Liver (tissue), 9 donors: ENCODE data around the gene XG. TPM values are rescaled to one million over a fixed set of nuclear protein-coding genes. Genes with fewer than 3 reads are reported as not detected.

Experiments used
- DNase-seq: peaks from one replicate; pipeline ENCODE4 v3.0.0-alpha.2; 2017; ENCODE audit warnings: low spot score
- H3K27ac ChIP-seq, 2 donors: one replicate each; pipeline ENCODE4 v1.7.0; 2013; ENCODE audit warnings: inconsistent platforms in 2 of 2, low read length in 2 of 2, control low read depth in 1 of 2, low read depth in 1 of 2, mild to moderate bottlenecking in 1 of 2
- H3K27me3 ChIP-seq, 4 donors: one replicate each; pipeline versions ENCODE4 v1.6.1 to v1.7.0; 2013; ENCODE audit warnings: low read length in 3 of 4, inconsistent platforms in 1 of 4, mild to moderate bottlenecking in 1 of 4, moderate library complexity in 1 of 4; ENCODE audit not compliant: control insufficient read depth in 4 of 4, insufficient read depth in 4 of 4
- H3K36me3 ChIP-seq, 4 donors: one replicate each; pipeline versions ENCODE4 v1.6.1 to v1.7.0; 2013; ENCODE audit warnings: low read length in 3 of 4, mild to moderate bottlenecking in 3 of 4, low read depth in 1 of 4, moderate library complexity in 1 of 4; ENCODE audit not compliant: control insufficient read depth in 4 of 4, insufficient read depth in 3 of 4
- H3K4me1 ChIP-seq, 4 donors: one replicate each; pipeline versions ENCODE4 v1.6.1 to v1.7.0; 2013; ENCODE audit warnings: low read length in 3 of 4, mild to moderate bottlenecking in 3 of 4, moderate library complexity in 1 of 4; ENCODE audit not compliant: control insufficient read depth in 4 of 4, insufficient read depth in 4 of 4
- H3K4me3 ChIP-seq, 3 donors: one replicate each; pipeline versions ENCODE4 v1.6.1 to v1.7.0; 2013; ENCODE audit warnings: low read length in 3 of 3, control low read depth in 1 of 3, low read depth in 1 of 3, mild to moderate bottlenecking in 1 of 3
- H3K9ac ChIP-seq, 2 donors: one replicate each; pipeline ENCODE4 v1.7.0; 2013; ENCODE audit warnings: low read length in 2 of 2, mild to moderate bottlenecking in 2 of 2, moderate library complexity in 2 of 2, control low read depth in 1 of 2, low read depth in 1 of 2
- H3K9me3 ChIP-seq, 4 donors: one replicate each; pipeline versions ENCODE4 v1.6.1 to v1.7.0; 2013; ENCODE audit warnings: low read length in 3 of 4; ENCODE audit not compliant: control insufficient read depth in 4 of 4
- EGR1 ChIP-seq, 2 donors: IDR thresholded peaks; 2 replicates each; pipeline ENCODE4 v1.6.1; 2016 to 2018; ENCODE audit warnings: antibody characterized with exemption in 2 of 2, low read depth in 2 of 2
- FOXA1 ChIP-seq: IDR thresholded peaks from 2 replicates; pipeline ENCODE4 v1.6.1; 2016; ENCODE audit warnings: antibody characterized with exemption
- FOXA2 ChIP-seq: IDR thresholded peaks from 2 replicates; pipeline ENCODE4 v1.6.1; 2016; ENCODE audit warnings: antibody characterized with exemption
- GABPA ChIP-seq, 2 donors: IDR thresholded peaks in 1 of 2; conservative IDR thresholded peaks in 1 of 2; 2 replicates each; pipeline ENCODE4 v1.6.1; 2016; ENCODE audit warnings: antibody characterized with exemption in 2 of 2, mild to moderate bottlenecking in 1 of 2, moderate library complexity in 1 of 2
- HNF4A ChIP-seq, 2 donors: conservative IDR thresholded peaks; 2 replicates each; pipeline ENCODE4 v1.6.1; 2016; ENCODE audit warnings: antibody characterized with exemption in 2 of 2, mild to moderate bottlenecking in 2 of 2
- HNF4G ChIP-seq: IDR thresholded peaks from 2 replicates; pipeline ENCODE4 v1.6.1; 2016; ENCODE audit warnings: antibody characterized with exemption
- JUND ChIP-seq, 2 donors: IDR thresholded peaks; 2 replicates each; pipeline ENCODE4 v1.6.1; 2016; ENCODE audit warnings: antibody characterized with exemption in 2 of 2
- NR2F2 ChIP-seq: IDR thresholded peaks from 2 replicates; pipeline ENCODE4 v1.6.1; 2016; ENCODE audit warnings: antibody characterized with exemption
- RAD21 ChIP-seq, 2 donors: IDR thresholded peaks; 2 replicates each; pipeline ENCODE4 v1.6.1; 2016; ENCODE audit warnings: antibody characterized with exemption in 2 of 2, mild to moderate bottlenecking in 2 of 2
- RXRA ChIP-seq, 2 donors: IDR thresholded peaks; 2 replicates each; pipeline ENCODE4 v1.6.1; 2017 to 2018; ENCODE audit warnings: antibody characterized with exemption in 2 of 2, mild to moderate bottlenecking in 1 of 2
- SP1 ChIP-seq: IDR thresholded peaks from 2 replicates; pipeline ENCODE4 v1.6.1; 2018; ENCODE audit warnings: antibody characterized with exemption, mild to moderate bottlenecking
- TAF1 ChIP-seq: conservative IDR thresholded peaks from 2 replicates; pipeline ENCODE4 v1.6.1; 2016; ENCODE audit warnings: antibody characterized with exemption, mild to moderate bottlenecking
- YY1 ChIP-seq: IDR thresholded peaks from 2 replicates; pipeline ENCODE4 v1.6.1; 2016; ENCODE audit warnings: antibody characterized with exemption, mild to moderate bottlenecking
- WGBS: extraction: QIAGEN DNeasy Blood & Tissue Kit; methylation state at CpG from one replicate; pipeline ENCODE4 v1.1.7; 2013; 5-methylcytosine and 5-hydroxymethylcytosine counted together
- polyA plus RNA-seq, 2 donors: library from polyadenylated mRNA; stranded (reverse) in 1 of 2; unstranded in 1 of 2; fragments of 200-250 nt in 1 of 2; fragments of >200 nt in 1 of 2; fragmentation: Nextera tagmentation in 1 of 2; extraction: Ambion mirVana in 1 of 2; gene quantifications; one replicate each; pipeline versions ENCODE4 v1.2.1 to v1.2.3, GENCODE V29; 2013 to 2015
- total RNA-seq, 2 donors: library from RNA; depleted of rRNA; stranded (reverse); fragments of >200 nt; gene quantifications; one replicate each; pipeline ENCODE4 v1.2.3, GENCODE V29; 2014
- TF ChIP-seq, protein P1 (sequence below): fragments of 150-350 bp; IDR thresholded peaks from 2 replicates; pipeline ENCODE4 v1.5.1; 2017; ENCODE audit warnings: improper control_type of control experiment, low read depth, low read length; ENCODE audit not compliant: missing input control
- TF ChIP-seq, protein P2 (sequence below): IDR thresholded peaks from 2 replicates; pipeline ENCODE4 v1.6.1; 2016; ENCODE audit warnings: antibody characterized with exemption
- TF ChIP-seq, protein P3 (sequence below): IDR thresholded peaks from 2 replicates; pipeline ENCODE4 v1.6.1; 2016; ENCODE audit warnings: antibody characterized with exemption, mild to moderate bottlenecking
- TF ChIP-seq, protein P4 (sequence below): IDR thresholded peaks from 2 replicates; pipeline ENCODE4 v1.6.1; 2016; ENCODE audit warnings: antibody characterized with exemption
- TF ChIP-seq, protein P5 (sequence below): IDR thresholded peaks from 2 replicates; pipeline ENCODE4 v1.6.1; 2016; ENCODE audit warnings: antibody characterized with exemption
- donor health status: healthy.
- donor health status: healthy.
- donor health status: healthy.
- donor health status: healthy.
- donor health status: healthy.

The XG gene
- total and polyA plus RNA-seq, 4 donors: 0.02 to 0.93 (median 0.74) TPM; not detected in 1

DNA sequence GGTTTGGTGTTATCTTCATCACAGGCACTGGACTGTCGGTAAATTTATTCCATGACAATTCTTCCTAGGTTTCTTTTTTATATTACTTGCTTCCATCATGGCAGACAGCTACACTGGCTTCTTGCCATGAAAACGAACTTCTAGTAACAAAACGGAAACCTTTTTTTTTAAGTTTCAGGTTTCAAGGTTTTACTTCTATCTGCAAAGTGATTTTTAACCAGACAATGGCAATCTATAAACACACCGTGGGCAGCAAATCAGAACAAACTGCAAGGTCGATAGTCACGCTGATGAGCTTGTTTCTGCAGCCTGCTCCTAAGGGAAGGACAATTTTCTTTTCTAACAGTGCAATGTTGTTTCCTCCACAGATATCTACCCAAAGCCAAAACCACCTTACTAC lies 29.9 kb downstream of the XG start:
- H3K27ac ChIP-seq: no peak overlapping the region
- no peak overlapping the region for H3K4me3 ChIP-seq
- TF ChIP-seq SP1: no peak
- TF ChIP-seq RAD21 (IDR thresholded peaks at IDR 0.05): no peak
- TF ChIP-seq, protein P1, sequence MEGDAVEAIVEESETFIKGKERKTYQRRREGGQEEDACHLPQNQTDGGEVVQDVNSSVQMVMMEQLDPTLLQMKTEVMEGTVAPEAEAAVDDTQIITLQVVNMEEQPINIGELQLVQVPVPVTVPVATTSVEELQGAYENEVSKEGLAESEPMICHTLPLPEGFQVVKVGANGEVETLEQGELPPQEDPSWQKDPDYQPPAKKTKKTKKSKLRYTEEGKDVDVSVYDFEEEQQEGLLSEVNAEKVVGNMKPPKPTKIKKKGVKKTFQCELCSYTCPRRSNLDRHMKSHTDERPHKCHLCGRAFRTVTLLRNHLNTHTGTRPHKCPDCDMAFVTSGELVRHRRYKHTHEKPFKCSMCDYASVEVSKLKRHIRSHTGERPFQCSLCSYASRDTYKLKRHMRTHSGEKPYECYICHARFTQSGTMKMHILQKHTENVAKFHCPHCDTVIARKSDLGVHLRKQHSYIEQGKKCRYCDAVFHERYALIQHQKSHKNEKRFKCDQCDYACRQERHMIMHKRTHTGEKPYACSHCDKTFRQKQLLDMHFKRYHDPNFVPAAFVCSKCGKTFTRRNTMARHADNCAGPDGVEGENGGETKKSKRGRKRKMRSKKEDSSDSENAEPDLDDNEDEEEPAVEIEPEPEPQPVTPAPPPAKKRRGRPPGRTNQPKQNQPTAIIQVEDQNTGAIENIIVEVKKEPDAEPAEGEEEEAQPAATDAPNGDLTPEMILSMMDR: no peak
- no peak for TF ChIP-seq TAF1
- TF ChIP-seq, protein P2, sequence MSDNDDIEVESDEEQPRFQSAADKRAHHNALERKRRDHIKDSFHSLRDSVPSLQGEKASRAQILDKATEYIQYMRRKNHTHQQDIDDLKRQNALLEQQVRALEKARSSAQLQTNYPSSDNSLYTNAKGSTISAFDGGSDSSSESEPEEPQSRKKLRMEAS: no peak
- TF ChIP-seq, protein P3, sequence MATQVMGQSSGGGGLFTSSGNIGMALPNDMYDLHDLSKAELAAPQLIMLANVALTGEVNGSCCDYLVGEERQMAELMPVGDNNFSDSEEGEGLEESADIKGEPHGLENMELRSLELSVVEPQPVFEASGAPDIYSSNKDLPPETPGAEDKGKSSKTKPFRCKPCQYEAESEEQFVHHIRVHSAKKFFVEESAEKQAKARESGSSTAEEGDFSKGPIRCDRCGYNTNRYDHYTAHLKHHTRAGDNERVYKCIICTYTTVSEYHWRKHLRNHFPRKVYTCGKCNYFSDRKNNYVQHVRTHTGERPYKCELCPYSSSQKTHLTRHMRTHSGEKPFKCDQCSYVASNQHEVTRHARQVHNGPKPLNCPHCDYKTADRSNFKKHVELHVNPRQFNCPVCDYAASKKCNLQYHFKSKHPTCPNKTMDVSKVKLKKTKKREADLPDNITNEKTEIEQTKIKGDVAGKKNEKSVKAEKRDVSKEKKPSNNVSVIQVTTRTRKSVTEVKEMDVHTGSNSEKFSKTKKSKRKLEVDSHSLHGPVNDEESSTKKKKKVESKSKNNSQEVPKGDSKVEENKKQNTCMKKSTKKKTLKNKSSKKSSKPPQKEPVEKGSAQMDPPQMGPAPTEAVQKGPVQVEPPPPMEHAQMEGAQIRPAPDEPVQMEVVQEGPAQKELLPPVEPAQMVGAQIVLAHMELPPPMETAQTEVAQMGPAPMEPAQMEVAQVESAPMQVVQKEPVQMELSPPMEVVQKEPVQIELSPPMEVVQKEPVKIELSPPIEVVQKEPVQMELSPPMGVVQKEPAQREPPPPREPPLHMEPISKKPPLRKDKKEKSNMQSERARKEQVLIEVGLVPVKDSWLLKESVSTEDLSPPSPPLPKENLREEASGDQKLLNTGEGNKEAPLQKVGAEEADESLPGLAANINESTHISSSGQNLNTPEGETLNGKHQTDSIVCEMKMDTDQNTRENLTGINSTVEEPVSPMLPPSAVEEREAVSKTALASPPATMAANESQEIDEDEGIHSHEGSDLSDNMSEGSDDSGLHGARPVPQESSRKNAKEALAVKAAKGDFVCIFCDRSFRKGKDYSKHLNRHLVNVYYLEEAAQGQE: no peak
- TF ChIP-seq RXRA (IDR thresholded peaks at IDR 0.05): no peak
- TF ChIP-seq, protein P4, sequence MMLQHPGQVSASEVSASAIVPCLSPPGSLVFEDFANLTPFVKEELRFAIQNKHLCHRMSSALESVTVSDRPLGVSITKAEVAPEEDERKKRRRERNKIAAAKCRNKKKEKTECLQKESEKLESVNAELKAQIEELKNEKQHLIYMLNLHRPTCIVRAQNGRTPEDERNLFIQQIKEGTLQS: no peak
- TF ChIP-seq HNF4G: no peak
- no peak for TF ChIP-seq JUND (IDR thresholded peaks at IDR 0.05)
- no peak for TF ChIP-seq FOXA1
- no peak for TF ChIP-seq HNF4A (conservative IDR thresholded peaks at IDR 0.05)
- TF ChIP-seq EGR1 (IDR thresholded peaks at IDR 0.05; ENCODE audit: low read depth in 2 of 2): no peak
- no peaks in the 10 kb centered on the region for H3K9me3 ChIP-seq
- H3K4me1 ChIP-seq: peaks cover 0 to 3% (median 0%) of the 10 kb centered on the region in 4 donors
- no peak for DNase-seq
- WGBS: 23% methylated on average over 6 of the region's 6 CpGs
- H3K9ac ChIP-seq: no peak overlapping the region
- no peaks in the 10 kb centered on the region for H3K36me3 ChIP-seq
- no peaks in the 10 kb centered on the region for H3K27me3 ChIP-seq

DNA sequence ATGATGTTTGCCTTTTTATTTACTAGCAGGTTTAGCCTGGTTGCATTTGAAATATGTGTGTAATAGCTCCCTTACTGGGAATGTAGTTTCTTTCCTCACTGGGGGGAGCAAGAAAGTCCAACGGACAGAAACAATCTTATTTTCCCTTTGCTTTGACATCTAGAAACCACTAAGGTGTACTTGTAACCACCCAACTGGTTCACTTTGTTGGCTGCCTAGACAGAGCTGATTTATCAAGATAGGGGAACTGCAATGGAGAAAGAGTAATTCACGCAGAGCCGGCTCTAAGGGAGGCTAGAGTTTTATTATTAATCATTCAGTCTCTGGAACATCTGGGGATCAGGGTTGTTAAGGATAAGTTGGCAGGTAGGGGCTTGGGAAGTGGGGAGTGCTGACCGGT lies 30.3 kb downstream of the XG start:
- no peak overlapping the region for H3K27ac ChIP-seq
- no peak for DNase-seq
- TF ChIP-seq HNF4G (no peak), GABPA (IDR thresholded peaks at IDR 0.05 in 1 of 2, conservative IDR thresholded peaks at IDR 0.05 in 1 of 2) (no peak), TAF1 (no peak), FOXA2 (no peak), YY1 (no peak), RXRA (IDR thresholded peaks at IDR 0.05) (no peak), SP1 (no peak), NR2F2 (no peak)
- TF ChIP-seq, protein P1: no peak
- TF ChIP-seq, protein P3: no peak
- TF ChIP-seq, protein P5, sequence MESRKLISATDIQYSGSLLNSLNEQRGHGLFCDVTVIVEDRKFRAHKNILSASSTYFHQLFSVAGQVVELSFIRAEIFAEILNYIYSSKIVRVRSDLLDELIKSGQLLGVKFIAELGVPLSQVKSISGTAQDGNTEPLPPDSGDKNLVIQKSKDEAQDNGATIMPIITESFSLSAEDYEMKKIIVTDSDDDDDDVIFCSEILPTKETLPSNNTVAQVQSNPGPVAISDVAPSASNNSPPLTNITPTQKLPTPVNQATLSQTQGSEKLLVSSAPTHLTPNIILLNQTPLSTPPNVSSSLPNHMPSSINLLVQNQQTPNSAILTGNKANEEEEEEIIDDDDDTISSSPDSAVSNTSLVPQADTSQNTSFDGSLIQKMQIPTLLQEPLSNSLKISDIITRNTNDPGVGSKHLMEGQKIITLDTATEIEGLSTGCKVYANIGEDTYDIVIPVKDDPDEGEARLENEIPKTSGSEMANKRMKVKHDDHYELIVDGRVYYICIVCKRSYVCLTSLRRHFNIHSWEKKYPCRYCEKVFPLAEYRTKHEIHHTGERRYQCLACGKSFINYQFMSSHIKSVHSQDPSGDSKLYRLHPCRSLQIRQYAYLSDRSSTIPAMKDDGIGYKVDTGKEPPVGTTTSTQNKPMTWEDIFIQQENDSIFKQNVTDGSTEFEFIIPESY: no peak

More for the DNA sequence above, 30.3 kb downstream of the XG start:
- 62% methylated on average over 4 of the region's 4 CpGs for WGBS
- peaks cover 0 to 3% (median 0%) of the 10 kb centered on the region in 4 donors for H3K4me1 ChIP-seq
- no peaks in the 10 kb centered on the region for H3K9me3 ChIP-seq
- H3K36me3 ChIP-seq: no peaks in the 10 kb centered on the region
- no peak overlapping the region for H3K9ac ChIP-seq
- no peaks in the 10 kb centered on the region for H3K27me3 ChIP-seq
- no peak overlapping the region for H3K4me3 ChIP-seq
